WTC11 (cell line): ENCODE results near the gene HP1BP3. TPM values are rescaled to one million over a fixed set of nuclear protein-coding genes. Genes with fewer than 3 reads are reported as not detected.

Experiments used
- ATAC-seq: fragments of 200-7000 bp; cut with Tn5 transposase; 2 replicates; pipeline ENCODE4 v1.10.0; 2021; ENCODE audit warnings: mild to moderate bottlenecking, moderate library complexity
- CTCF ChIA-PET: fragments of 300-600 bp; sonication (Branson Sonifier 250); formaldehyde crosslinking; loops from one replicate; lab custom pipeline; 2021; ENCODE audit warnings: antibody characterized with exemption; lab: Charles Lee
- POLR2A ChIA-PET: fragments of 350-600 bp; sonication (Branson Sonifier 250); formaldehyde crosslinking; loops from one replicate; lab custom pipeline; 2021; ENCODE audit warnings: antibody characterized with exemption; lab: Charles Lee
- DNase-seq: peaks from one replicate; pipeline ENCODE4 v3.0.0; 2021; ENCODE audit warnings: low spot score
- H3K27ac Mint-ChIP-seq: 2 replicates; pipeline ENCODE4 v1.8.0; 2021; ENCODE audit warnings: mixed read lengths
- H3K27me3 Mint-ChIP-seq: 2 replicates; pipeline ENCODE4 v1.8.0; 2021; ENCODE audit warnings: low read depth, mild to moderate bottlenecking, moderate library complexity, mixed read lengths
- H3K36me3 Mint-ChIP-seq: 2 replicates; pipeline ENCODE4 v1.8.0; 2021; ENCODE audit warnings: mixed read lengths
- H3K4me1 Mint-ChIP-seq: 2 replicates; pipeline ENCODE4 v1.8.0; 2022; ENCODE audit warnings: mixed read lengths
- H3K4me3 Mint-ChIP-seq: 2 replicates; pipeline ENCODE4 v1.8.0; 2021; ENCODE audit warnings: mild to moderate bottlenecking, moderate library complexity, mixed read lengths
- H3K9me3 Mint-ChIP-seq: 2 replicates; pipeline ENCODE4 v1.8.0; 2021; ENCODE audit warnings: mixed read lengths
- ARID4B ChIP-seq: sonication (generic); formaldehyde crosslinking; IDR thresholded peaks from 2 replicates; pipeline ENCODE4 v1.8.0; 2023; ENCODE audit warnings: missing genetic modification reagents, mild to moderate bottlenecking, borderline replicate concordance
- GRHL2 ChIP-seq: fragments of 250-450 bp; sonication (Bioruptor Pico); IDR thresholded peaks from 2 replicates; pipeline ENCODE4 v1.8.0; 2022; ENCODE audit warnings: mild to moderate bottlenecking, moderate library complexity; ENCODE audit not compliant: insufficient replicate concordance, severe bottlenecking
- HMGA2 ChIP-seq: fragments of 250-450 bp; sonication (Bioruptor Pico); IDR thresholded peaks from 2 replicates; pipeline ENCODE4 v1.4.0; 2021; ENCODE audit warnings: mild to moderate bottlenecking, moderate library complexity
- PRRX2 ChIP-seq: fragments of 250-450 bp; sonication (Bioruptor Pico); IDR thresholded peaks from 2 replicates; pipeline ENCODE4 v1.8.0; 2021; ENCODE audit warnings: mild to moderate bottlenecking
- total RNA-seq: library from RNA; stranded (reverse); gene quantifications from 3 replicates; pipeline ENCODE4 v1.2.3, GENCODE V29; 2021
- TF ChIP-seq, protein P1 (sequence below): sonication (generic); formaldehyde crosslinking; IDR thresholded peaks from 2 replicates; pipeline ENCODE4 v1.8.1; 2022; ENCODE audit warnings: low read depth, mild to moderate bottlenecking, moderate library complexity, missing genetic modification reagents, borderline replicate concordance
- TF ChIP-seq, protein P2 (sequence below): sonication (generic); formaldehyde crosslinking; IDR thresholded peaks from 2 replicates; pipeline ENCODE4 v1.8.1; 2023; ENCODE audit warnings: mild to moderate bottlenecking, missing genetic modification reagents
- TF ChIP-seq, protein P3 (sequence below): sonication (generic); formaldehyde crosslinking; IDR thresholded peaks from 2 replicates; pipeline ENCODE4 v1.8.1; 2022; ENCODE audit warnings: low read depth, missing genetic modification reagents, borderline replicate concordance

HP1BP3 gene
- total RNA-seq, 1 experiment from 2014 or later = 121 TPM

- H3K27ac Mint-ChIP-seq = no peak overlapping the region
- ATAC-seq = no peak
These were observed 89.5 kb downstream of the HP1BP3 start for GRCh38 chr1:20697563-20697962.

More at GRCh38 chr1:20697563-20697962, 89.5 kb downstream of the HP1BP3 start:
- H3K9me3 Mint-ChIP-seq = no peaks in the 10 kb centered on the region
- ChIA-PET CTCF (interaction anchor here (0.5 to 2.9 kb wide), 34 partner anchors 9 to 520 kb away, joined by 3 to 124 read pairs (median 8); partner anchors contain the start of genes DDOST, FAM43B, HP1BP3 and KIF17), POLR2A (interaction anchor here (0.6 to 1.6 kb wide), 6 partner anchors 21 to 1641 kb away, joined by 3 to 12 read pairs (median 4); partner anchors contain the start of genes HP1BP3, KIF17 and SH2D5)
- H3K27me3 Mint-ChIP-seq = peaks cover 2% of the 10 kb centered on the region
- H3K4me3 Mint-ChIP-seq = 0 out of 2 replicates have a peak overlapping the region, but pooled peaks have one; percentile 79
- DNase-seq = no peak
- TF ChIP-seq HMGA2 (CRISPR knock-in tag) (no peak), PRRX2 (CRISPR knock-in tag) (no peak), ARID4B (CRISPR knock-in tag) (no peak), GRHL2 (CRISPR knock-in tag) (no peak)
- TF ChIP-seq, protein P1, sequence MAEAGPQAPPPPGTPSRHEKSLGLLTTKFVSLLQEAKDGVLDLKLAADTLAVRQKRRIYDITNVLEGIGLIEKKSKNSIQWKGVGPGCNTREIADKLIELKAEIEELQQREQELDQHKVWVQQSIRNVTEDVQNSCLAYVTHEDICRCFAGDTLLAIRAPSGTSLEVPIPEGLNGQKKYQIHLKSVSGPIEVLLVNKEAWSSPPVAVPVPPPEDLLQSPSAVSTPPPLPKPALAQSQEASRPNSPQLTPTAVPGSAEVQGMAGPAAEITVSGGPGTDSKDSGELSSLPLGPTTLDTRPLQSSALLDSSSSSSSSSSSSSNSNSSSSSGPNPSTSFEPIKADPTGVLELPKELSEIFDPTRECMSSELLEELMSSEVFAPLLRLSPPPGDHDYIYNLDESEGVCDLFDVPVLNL (CRISPR knock-in tag) = no peak
- TF ChIP-seq, protein P2, sequence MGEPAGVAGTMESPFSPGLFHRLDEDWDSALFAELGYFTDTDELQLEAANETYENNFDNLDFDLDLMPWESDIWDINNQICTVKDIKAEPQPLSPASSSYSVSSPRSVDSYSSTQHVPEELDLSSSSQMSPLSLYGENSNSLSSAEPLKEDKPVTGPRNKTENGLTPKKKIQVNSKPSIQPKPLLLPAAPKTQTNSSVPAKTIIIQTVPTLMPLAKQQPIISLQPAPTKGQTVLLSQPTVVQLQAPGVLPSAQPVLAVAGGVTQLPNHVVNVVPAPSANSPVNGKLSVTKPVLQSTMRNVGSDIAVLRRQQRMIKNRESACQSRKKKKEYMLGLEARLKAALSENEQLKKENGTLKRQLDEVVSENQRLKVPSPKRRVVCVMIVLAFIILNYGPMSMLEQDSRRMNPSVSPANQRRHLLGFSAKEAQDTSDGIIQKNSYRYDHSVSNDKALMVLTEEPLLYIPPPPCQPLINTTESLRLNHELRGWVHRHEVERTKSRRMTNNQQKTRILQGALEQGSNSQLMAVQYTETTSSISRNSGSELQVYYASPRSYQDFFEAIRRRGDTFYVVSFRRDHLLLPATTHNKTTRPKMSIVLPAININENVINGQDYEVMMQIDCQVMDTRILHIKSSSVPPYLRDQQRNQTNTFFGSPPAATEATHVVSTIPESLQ (CRISPR knock-in tag) = no peak
- TF ChIP-seq, protein P3, sequence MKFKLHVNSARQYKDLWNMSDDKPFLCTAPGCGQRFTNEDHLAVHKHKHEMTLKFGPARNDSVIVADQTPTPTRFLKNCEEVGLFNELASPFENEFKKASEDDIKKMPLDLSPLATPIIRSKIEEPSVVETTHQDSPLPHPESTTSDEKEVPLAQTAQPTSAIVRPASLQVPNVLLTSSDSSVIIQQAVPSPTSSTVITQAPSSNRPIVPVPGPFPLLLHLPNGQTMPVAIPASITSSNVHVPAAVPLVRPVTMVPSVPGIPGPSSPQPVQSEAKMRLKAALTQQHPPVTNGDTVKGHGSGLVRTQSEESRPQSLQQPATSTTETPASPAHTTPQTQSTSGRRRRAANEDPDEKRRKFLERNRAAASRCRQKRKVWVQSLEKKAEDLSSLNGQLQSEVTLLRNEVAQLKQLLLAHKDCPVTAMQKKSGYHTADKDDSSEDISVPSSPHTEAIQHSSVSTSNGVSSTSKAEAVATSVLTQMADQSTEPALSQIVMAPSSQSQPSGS = no peak
- no peaks in the 10 kb centered on the region for H3K36me3 Mint-ChIP-seq
- H3K4me1 Mint-ChIP-seq = peaks cover 11% of the 10 kb centered on the region
